Hematopoietic multipotent progenitor cell treated with erythropoietin and hydrocortisone succinate and interleukin-3 and kit ligand, for 8 days (in vitro differentiated cells): ENCODE measurements around the gene CERS6.

Experiments used
- DNase-seq: peaks from one replicate; pipeline ENCODE4 v3.0.0-alpha.2; 2015

Gene CERS6

GRCh38 chr2:168679741-168680310 lies 223.8 kb downstream of the CERS6 start:
- DNase-seq: no peak

GRCh38 chr2:168683996-168684395 lies 227.9 kb downstream of the CERS6 start:
- no peak for DNase-seq

GRCh38 chr2:168684921-168685599 lies 229.0 kb downstream of the CERS6 start:
- DNase-seq: no peak

GRCh38 chr2:168685600-168686451 lies 229.8 kb downstream of the CERS6 start:
- DNase-seq: peak; percentile 91

DNA sequence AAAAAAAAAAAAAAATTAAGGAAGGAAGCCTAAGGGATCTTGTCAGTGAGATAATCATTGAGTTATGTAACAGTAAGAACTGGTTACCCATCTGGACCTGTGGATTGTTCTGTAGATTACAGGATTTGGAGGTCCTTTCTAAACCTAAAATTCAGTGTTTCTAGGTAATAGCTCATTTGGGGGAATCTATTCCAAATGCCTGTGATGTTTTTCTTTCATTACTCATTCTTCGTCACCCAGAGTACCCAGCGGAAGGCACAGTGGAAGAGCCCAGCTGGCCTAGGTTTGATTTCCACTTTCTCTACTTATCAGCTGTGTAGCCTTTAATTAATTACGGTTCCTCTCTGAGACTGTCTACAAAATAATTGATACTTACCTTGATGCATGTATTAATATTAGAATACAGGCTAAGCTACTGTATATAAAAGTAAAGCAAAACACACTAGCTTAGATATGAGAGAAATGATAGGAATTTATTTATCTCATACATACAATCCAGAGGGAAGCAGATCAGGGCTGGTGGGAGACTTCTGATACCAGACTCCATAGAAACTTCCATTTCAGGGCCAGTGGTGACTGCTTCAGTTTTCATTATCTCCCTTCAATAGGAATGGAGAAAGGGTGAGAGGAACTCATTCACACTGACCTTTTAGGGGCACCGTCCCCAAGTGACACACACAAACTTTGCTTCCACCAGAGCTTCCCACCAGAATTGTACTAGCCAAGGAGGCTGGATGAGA lies 230.6 kb downstream of the CERS6 start:
- DNase-seq: no peak

DNA sequence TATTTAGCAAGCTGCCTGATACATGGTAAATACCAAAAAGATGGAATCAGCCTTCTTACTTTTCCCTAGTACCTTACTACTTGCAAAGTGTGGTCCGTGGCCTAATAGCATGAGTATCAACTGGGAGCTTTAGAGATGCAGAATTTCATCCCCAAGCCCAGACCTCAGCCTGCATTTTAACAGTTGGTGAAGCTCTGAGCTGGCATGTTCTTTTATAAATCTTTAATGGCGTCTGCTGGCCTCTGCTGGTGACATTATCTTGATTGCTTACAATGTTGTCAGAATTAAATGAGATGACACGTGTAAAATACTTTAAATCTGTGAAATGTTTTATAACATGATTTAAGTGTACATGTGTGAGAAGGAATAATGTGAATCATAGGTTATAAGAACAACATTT lies 231.2 kb downstream of the CERS6 start:
- DNase-seq: peak; percentile 41

DNA sequence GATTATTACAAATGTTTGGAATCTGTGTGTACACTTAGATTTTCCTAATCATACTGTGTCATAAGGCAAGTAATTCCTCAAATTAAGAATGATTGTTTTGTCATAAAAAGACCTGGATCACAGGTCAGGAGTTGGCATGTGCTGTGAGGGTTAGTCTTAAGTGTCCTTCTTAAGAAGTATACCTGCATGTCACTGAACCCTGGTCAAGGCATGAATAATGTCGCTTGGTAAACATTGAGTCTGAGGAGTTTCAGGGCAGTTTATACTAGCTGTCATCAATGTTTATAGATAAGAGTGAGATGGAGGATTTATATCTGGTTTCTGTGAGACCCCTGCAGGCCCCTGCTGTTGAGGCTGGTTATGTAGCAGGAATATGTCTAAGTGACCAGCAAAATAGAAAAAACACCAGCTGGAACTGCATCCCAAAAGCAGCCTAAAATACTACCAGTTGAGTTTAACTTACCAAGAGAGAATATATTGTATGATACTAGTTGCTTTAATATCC lies 234.4 kb downstream of the CERS6 start:
- DNase-seq: no peak

- no peak for DNase-seq
Observed at GRCh38 chr2:168691221-168691620, 235.1 kb downstream of the CERS6 start.

DNA sequence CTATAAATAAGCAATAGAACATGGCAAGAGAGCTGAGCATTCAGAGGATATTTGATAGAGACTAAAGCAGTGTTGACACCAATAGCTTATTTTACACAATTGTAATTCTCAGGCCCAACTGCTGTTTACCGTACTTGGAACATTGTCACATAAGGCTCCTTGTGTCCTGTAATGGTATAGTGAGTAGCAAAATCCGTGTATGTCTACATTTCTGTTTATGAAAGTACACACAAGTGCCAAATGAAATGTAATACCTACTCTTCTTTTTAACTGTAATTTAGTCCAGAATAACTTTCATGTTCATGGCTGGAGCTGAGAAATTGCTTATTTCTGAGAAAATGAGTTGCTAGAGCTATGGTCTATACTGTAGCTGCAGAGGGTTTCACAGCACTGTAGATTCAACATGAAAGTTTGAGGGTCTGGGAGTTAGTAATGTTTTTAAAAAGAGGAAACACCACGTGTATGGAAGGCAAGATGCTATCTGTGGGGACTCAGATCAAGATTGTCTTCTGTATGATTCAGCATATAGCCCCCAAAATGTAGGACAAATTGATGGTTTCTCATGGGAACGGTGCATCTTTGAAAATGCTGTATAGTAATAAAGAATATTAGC lies 236.2 kb downstream of the CERS6 start:
- no peak for DNase-seq

GRCh38 chr2:168694173-168694572 lies 238.1 kb downstream of the CERS6 start:
- DNase-seq: no peak

DNA sequence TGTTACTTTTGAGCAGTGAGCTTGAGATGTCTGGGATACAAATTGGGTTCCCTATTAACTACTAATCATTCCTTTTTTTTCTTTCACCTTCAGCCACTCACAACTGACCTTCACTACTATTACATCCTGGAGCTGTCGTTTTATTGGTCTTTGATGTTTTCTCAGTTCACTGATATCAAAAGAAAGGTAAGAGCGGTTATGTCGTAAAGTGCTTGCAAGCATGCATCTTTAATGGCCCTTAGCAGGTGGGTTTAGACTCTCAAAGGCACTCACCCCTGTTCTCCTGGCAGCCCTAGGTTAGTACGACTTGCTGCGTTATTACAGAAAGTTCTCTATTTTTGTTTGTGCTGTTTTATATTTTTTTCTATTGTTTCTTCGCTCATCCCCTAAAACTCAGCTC lies 238.8 kb downstream of the CERS6 start:
- DNase-seq: no peak

- no peak for DNase-seq
Observed at GRCh38 chr2:168697668-168698121, 241.6 kb downstream of the CERS6 start.

DNA sequence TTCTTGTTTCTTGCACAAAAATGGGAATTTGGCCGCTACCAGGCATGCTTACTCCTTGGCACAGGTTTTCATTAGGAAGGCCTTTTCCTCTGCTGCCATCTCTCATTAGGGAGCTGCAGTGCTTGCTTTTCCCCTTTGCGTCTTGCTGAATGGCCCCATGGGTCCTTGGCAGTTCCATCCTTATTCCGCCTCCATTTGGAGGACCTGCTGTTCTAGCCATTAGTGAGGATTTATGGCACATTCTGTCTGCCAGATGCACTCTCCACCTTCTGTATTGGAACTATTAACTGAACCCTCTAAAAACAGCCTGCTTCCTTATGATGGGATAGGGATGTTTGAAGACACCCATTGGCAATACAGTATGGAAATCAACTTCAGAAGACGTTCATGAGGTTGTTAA lies 242.9 kb downstream of the CERS6 start:
- no peak for DNase-seq

GRCh38 chr2:168699844-168700417 lies 243.9 kb downstream of the CERS6 start:
- no peak for DNase-seq

GRCh38 chr2:168700615-168701245 lies 244.7 kb downstream of the CERS6 start:
- DNase-seq: no peak

- DNase-seq: no peak
Observed at GRCh38 chr2:168702579-168702978, 246.5 kb downstream of the CERS6 start.

DNA sequence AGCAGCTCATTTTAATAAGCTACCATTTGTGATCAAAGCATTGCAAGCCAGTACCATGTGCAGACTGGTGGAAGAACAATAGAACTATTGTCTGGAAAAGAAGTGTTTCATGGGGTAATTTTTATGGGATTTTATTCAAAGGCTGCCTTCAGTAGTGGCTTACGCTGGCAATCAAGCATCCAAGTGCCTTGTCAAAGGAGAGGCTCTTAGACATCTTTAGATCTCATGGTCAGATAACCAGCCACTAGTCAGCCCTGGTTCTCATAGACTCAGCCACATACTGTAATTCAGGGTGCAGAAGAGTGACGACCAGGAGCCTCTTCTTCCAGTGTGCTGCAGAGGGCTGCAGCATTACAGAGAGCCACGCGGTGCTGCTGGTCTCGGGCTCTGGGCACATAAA lies 247.9 kb downstream of the CERS6 start:
- DNase-seq: no peak

DNA sequence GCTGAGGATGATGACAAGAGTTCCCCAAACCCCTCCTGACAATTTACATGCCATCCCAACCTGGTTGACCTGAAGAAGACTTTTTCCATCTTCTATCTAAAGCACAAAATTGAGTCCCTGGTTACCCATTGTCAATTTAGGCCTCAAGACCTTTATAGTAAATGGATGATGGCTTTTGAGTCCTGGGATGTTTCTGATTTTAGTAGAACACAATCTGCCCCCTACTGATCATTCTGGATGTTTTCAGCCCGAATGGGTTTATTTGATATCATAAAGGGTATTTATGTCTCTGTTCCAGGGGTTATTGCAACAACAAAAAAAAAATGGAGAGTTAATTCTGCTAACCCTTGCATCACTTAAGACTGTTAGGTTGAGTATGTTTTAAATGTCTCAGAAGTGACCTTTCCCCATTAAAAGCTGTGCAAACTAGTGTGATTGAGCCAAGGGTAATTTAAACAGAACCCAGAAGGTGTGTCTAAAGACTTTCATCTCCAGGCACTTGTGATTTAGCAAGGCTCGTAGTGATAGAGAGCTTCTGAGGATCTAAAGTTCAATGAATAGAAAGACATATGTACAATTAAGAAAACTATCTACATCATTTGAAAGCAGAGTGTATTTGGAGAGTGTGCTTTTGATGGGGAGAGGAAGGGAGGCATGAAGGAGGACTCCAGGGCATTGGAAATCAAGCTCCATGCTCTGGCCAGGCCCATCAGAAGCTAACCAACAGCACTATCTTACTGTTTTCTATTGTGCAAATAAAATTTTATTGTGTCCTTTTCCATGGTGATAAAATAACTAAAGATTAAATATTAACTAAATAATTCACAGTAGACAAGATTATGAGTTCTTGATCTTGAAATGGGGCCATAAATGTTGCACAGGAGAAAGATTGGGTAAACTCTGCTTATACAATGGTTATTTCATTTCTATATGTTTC lies 249.7 kb downstream of the CERS6 start:
- peak; percentile 52 for DNase-seq

DNA sequence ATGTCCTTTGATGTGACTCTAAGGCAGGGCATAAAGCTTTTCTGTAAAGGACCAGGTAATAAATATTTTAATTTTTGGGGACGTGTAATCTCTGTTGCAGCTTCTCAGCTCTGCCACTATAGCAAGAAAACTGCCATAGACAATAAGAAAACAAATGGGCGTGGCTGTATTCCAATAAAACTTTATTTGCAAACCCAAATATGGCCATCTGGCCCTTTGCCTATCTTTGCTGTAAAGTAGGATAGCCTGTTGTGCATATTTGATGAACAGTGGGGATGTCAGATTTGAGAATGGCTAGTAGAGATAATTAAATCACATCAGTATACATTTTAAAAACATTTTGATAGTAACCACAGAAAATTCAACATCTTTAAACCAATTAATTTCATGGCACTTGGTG lies 250.7 kb downstream of the CERS6 start:
- no peak for DNase-seq

- no peak for DNase-seq
Observed at GRCh38 chr2:168708080-168708479, 252.0 kb downstream of the CERS6 start.
